ENCODE measurements around the gene WBP1.
"Not testable (repeated sequence)": the region's sequence is repeated elsewhere in the genome, so short reads cannot be mapped to it uniquely, and the experiment has no call there.

The WBP1 gene

DNA sequence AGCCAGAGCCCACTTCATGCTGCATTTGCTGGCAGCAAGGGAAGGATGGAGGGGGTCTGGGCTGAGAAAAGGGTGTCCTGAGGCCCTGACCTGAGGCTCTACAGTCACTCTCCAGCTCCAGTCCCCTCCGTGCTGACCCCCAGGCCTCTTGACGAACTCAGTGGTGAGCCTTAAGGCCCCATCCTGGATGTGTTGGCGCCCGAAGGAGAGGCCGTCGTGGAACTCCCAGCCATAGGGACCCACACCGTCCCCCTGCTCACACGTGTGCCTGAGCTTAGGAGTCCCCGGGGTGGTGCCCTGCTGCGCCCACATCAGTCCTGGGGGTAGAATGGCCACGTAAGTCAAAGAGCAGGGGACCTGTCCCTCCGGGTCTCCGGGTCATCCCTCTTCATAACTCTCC lies 6.2 kb downstream of the WBP1 start:
- H3K4me3 ChIP-seq (ENCODE audit: low read length), result peak overlapping the region; percentile 72
- TF ChIP-seq, protein P1, sequence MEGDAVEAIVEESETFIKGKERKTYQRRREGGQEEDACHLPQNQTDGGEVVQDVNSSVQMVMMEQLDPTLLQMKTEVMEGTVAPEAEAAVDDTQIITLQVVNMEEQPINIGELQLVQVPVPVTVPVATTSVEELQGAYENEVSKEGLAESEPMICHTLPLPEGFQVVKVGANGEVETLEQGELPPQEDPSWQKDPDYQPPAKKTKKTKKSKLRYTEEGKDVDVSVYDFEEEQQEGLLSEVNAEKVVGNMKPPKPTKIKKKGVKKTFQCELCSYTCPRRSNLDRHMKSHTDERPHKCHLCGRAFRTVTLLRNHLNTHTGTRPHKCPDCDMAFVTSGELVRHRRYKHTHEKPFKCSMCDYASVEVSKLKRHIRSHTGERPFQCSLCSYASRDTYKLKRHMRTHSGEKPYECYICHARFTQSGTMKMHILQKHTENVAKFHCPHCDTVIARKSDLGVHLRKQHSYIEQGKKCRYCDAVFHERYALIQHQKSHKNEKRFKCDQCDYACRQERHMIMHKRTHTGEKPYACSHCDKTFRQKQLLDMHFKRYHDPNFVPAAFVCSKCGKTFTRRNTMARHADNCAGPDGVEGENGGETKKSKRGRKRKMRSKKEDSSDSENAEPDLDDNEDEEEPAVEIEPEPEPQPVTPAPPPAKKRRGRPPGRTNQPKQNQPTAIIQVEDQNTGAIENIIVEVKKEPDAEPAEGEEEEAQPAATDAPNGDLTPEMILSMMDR (IDR thresholded peaks at IDR 0.05; ENCODE audit: insufficient read depth, low read depth, low read length, missing control alignments), result no peak
- no peak for DNase-seq (ENCODE audit: low read depth)

DNA sequence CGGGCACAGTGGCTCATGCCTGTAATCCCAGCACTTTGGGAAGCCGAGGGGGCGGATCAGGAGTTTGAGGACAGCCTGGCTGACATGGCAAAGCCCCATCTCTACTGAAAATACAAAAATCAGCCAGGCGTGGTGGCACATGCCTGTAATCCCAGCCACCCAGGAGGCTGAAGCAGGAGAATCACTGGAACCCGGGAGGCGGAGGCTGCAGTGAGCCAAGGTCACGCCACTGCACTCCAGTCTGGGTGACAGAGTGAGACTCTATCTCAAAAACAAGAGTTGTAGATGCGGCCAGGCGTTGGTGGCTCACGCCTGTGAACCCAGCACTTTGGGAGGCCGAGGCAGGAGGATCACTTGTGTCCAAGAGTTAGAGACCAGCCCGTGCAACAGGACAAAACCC lies 12.5 kb downstream of the WBP1 start:
- DNase-seq (ENCODE audit: low read depth), result not testable (repeated sequence)

DNA sequence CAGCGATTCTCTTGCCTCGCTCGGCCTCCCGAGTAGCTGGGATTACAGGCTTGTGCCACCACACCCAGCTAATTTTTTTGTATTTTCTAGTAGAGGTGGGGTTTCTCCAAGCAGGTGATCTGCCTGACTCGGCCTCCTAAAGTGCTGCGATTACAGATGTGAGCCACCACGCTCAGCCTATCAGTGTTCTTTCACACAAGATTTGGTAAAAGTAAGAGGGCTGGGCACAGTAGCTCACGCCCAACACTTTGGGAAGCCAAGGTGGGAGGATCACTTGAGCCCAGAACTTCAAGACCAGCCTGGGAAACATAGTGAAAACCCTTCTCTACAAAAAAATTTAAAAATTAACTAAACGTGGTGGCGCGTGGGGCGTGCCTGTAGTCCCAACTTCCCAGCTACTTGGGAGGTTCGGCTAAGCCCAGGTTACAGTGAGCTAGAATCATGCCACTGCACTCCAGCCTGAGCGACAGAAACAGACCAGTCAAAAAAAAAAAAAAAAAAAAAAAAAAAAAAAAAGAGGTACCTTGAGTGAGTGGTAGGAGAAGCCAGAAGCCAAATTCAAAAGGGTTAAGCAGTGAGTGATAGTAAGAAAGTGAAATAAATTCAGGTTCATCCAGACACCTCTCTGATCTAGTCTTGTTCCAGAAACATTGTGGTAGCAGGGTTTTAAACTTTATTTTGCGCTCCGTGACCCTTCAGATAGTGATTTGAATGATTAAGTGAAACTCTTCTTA lies 13.3 kb downstream of the WBP1 start:
- H3K4me3 ChIP-seq (ENCODE audit: low read length), result peak overlapping the region; percentile 75
- TF ChIP-seq, protein P1 (IDR thresholded peaks at IDR 0.05; ENCODE audit: insufficient read depth, low read depth, low read length, missing control alignments), result no peak
- no peak for DNase-seq (ENCODE audit: low read depth)

More for the DNA sequence above, 12.5 kb downstream of the WBP1 start:
- not testable (repeated sequence) for H3K4me3 ChIP-seq (ENCODE audit: low read length)

DNA sequence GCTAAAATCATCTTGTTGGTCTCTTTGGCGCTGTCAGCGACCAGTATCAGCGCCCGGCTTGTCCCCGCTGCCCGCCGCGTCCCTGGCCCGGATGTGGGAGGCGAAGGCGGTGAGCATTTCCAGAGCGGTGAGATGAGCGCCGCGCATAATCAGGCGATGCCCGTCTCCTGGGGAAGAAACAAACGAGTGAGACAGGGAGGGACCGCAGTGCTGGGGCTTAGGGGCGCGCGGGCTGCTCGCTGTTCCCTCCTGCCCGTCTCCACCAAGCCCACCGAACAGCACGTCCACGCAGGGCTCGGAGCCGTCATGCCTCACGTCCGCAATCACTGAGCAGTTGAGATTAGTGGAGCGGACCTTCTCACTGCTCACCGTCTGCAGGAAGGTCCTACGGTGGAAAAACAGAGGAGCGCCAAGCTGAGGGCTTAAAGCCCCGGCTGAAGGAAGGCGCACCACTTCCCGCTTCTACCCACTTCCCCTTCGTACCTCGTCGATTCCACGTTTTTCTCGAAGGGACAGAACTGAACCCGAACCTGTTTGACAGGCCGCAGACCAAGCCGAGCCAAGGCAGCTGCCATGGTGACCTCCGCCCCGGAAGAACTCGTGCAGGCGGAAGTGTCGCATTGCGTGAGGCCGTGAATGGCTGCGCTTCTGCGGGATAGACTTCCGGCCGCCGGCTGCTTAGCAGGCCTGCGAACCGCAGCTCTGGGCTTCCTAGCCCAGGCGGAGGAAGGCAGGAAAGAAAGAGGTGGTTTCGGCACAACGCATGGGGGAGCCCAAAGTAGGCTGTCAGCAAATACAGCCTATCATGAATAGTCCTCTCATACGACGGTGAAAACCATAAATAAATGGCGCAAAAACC lies 14.1 kb downstream of the WBP1 start, which contains the start of gene MRPL53:
Gene MRPL53, minus strand, starts transcription at position 595 of the 859 bp plus-strand sequence. Its CDS starts 20 bp downstream, at position 575.
- TF ChIP-seq, protein P1 (IDR thresholded peaks at IDR 0.05; ENCODE audit: insufficient read depth, low read depth, low read length, missing control alignments), result no peak
- DNase-seq (ENCODE audit: low read depth), result peak; percentile 95
- peak within 1 kb of the TSS; percentile 75 for H3K4me3 ChIP-seq (ENCODE audit: low read length)

DNA sequence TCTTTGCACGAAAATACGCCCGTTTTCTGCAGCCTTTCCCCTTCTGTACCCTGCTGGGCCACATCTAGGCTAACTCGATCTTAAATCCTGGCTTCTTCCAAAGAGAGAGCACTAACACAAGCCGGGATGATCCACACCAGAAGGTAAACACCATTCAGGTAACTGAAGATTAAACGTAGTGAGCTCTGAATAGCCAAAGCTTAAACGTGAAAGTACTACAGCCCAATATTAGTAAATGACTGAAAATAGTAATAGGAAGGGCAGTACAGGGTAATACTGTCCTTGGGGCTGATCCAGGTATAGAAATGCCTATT lies 14.7 kb downstream of the WBP1 start:
- no peak for DNase-seq (ENCODE audit: low read depth)
- TF ChIP-seq, protein P1 (IDR thresholded peaks at IDR 0.05; ENCODE audit: insufficient read depth, low read depth, low read length, missing control alignments), result no peak
- H3K4me3 ChIP-seq (ENCODE audit: low read length), result peak overlapping the region; percentile 75

DNA sequence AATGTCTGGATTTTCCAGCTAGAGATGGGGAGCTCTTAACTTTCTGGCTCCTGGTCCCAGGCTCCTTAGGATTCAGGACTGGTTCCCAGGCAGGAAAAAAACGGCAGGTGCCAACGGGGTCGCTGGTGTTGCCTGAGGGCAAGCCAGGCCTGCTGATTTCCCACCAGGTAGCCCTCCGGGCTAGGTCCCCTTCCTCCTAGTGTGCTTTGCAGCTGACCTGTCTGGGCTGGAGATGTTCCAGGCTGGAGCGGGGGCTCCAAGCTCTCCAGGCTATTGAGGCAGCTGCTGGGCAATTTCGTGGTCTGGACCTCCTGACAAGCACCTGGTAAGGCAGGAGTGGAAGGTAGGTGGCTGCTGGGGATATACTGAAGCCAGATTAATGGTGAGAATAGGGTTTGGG lies 16.2 kb downstream of the WBP1 start:
- TF ChIP-seq, protein P1 (IDR thresholded peaks at IDR 0.05; ENCODE audit: insufficient read depth, low read depth, low read length, missing control alignments), result no peak
- DNase-seq (ENCODE audit: low read depth), result no peak
- no peak overlapping the region for H3K4me3 ChIP-seq (ENCODE audit: low read length)

DNA sequence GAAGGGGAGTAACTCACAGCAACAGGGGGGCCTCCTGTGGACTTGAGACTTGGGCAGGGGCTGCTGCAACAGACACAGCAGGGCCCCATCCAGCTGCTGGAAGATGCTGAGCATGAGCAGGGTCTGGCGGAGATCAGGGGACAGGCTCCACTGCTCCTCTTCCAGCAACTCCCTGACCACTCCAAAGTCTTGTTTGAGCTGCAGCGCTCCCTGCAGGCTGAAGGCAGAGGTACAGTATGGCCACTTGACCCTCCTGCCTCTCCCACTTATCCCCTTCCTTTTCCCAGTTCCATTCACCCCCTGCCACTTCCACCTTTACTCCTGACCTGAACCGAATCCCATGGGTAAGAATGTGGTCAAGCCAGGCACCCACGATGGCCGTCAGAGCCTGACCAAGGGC lies 16.7 kb downstream of the WBP1 start:
- no peak overlapping the region for H3K4me3 ChIP-seq (ENCODE audit: low read length)
- TF ChIP-seq, protein P1 (IDR thresholded peaks at IDR 0.05; ENCODE audit: insufficient read depth, low read depth, low read length, missing control alignments), result peak; percentile 35
- DNase-seq (ENCODE audit: low read depth), result no peak

Measured in epithelial cell of esophagus (primary cell).